HepG2 (cell line): Measurements from ENCODE around the gene RGS14. TPM values are rescaled to one million over a fixed set of nuclear protein-coding genes. Genes with fewer than 3 reads are reported as not detected.

ENCODE experiments used
- BHLHE40 ChIP-seq: IDR thresholded peaks from 2 replicates; pipeline ENCODE4 v1.6.1; 2011; ENCODE audit warnings: low read length, improper control_type of control experiment
- FOXK1 ChIP-seq: sonication (generic); formaldehyde crosslinking; IDR thresholded peaks from 2 replicates; pipeline ENCODE4 v1.4.0; 2020; ENCODE audit warnings: low read depth, missing genetic modification reagents, borderline replicate concordance
- GMEB2 ChIP-seq: IDR thresholded peaks from 2 replicates; pipeline ENCODE4 v1.6.1; 2016; ENCODE audit warnings: missing biosample characterization, missing genetic modification reagents, low read depth
- HMG20A ChIP-seq: IDR thresholded peaks from 2 replicates; pipeline ENCODE4 v1.6.1; 2016; ENCODE audit warnings: borderline replicate concordance
- HMG20B ChIP-seq: conservative IDR thresholded peaks from 2 replicates; pipeline ENCODE4 v1.6.1; 2016; ENCODE audit warnings: missing genetic modification reagents, missing compliant biosample characterization
- IKZF1 ChIP-seq: fragments of 450-650 bp; IDR thresholded peaks from 2 replicates; pipeline ENCODE4 v1.7.1; 2016
- MLLT10 ChIP-seq: sonication (generic); formaldehyde crosslinking; IDR thresholded peaks from 2 replicates; pipeline ENCODE4 v1.4.0; 2020; ENCODE audit warnings: missing genetic modification reagents
- MTF2 ChIP-seq: sonication (generic); formaldehyde crosslinking; IDR thresholded peaks from 2 replicates; pipeline ENCODE4 v1.5.0; 2020; ENCODE audit warnings: missing genetic modification reagents, borderline replicate concordance
- NFATC3 ChIP-seq: sonication (generic); formaldehyde crosslinking; IDR thresholded peaks from 2 replicates; pipeline ENCODE4 v1.5.1; 2020; ENCODE audit warnings: mild to moderate bottlenecking, missing genetic modification reagents
- NONO ChIP-seq, 2 experiments: fragments of 450-650 bp in 1 of 2; sonication (generic) in 1 of 2; formaldehyde crosslinking in 1 of 2; IDR thresholded peaks in 1 of 2; conservative IDR thresholded peaks in 1 of 2; 2 replicates each; pipeline versions ENCODE4 v1.6.1 to v1.8.0; 2017 to 2022; ENCODE audit warnings: mild to moderate bottlenecking in 1 of 2, missing genetic modification reagents in 1 of 2, moderate library complexity in 1 of 2
- RBFOX2 ChIP-seq: fragments of 200-400 bp; formaldehyde crosslinking; IDR thresholded peaks from 2 replicates; pipeline ENCODE4 v1.6.1; 2017; ENCODE audit warnings: low read depth, mild to moderate bottlenecking, low read length
- SIX4 ChIP-seq: sonication (generic); formaldehyde crosslinking; IDR thresholded peaks from 2 replicates; pipeline ENCODE4 v1.4.0; 2020; ENCODE audit warnings: missing genetic modification reagents
- SRY ChIP-seq: sonication (generic); formaldehyde crosslinking; IDR thresholded peaks from 2 replicates; pipeline ENCODE4 v1.8.0; 2022; ENCODE audit warnings: mild to moderate bottlenecking, missing genetic modification reagents
- TEAD3 ChIP-seq: optimal IDR thresholded peaks from 2 replicates; pipeline ENCODE3; 2016; ENCODE audit warnings: borderline replicate concordance
- TFAP4 ChIP-seq: sonication (generic); IDR thresholded peaks from 2 replicates; pipeline ENCODE4 v1.6.1; 2016; ENCODE audit warnings: low read depth, borderline replicate concordance
- THYN1 ChIP-seq: sonication (generic); formaldehyde crosslinking; IDR thresholded peaks from 2 replicates; pipeline ENCODE4 v1.8.1; 2023; ENCODE audit warnings: low read depth, mild to moderate bottlenecking, moderate library complexity, missing genetic modification reagents, borderline replicate concordance
- U2AF2 ChIP-seq: fragments of 200-400 bp; formaldehyde crosslinking; IDR thresholded peaks from 2 replicates; pipeline ENCODE4 v1.6.1; 2017; ENCODE audit warnings: low read depth, mild to moderate bottlenecking, low read length
- YY1 ChIP-seq: IDR thresholded peaks from 2 replicates; pipeline ENCODE4 v1.6.1; 2011; ENCODE audit warnings: low read length, low read depth, moderate library complexity, mild to moderate bottlenecking; ENCODE audit not compliant: insufficient read depth, insufficient replicate concordance
- ZBTB21 ChIP-seq: sonication (generic); formaldehyde crosslinking; IDR thresholded peaks from 2 replicates; pipeline ENCODE4 v1.4.0; 2020; ENCODE audit warnings: missing genetic modification reagents
- ZBTB33 ChIP-seq: sonication (generic); formaldehyde crosslinking; IDR thresholded peaks from 2 replicates; pipeline ENCODE4 v1.4.0; 2020; ENCODE audit warnings: missing genetic modification reagents
- ZNF33A ChIP-seq: sonication (generic); formaldehyde crosslinking; IDR thresholded peaks from 2 replicates; pipeline ENCODE4 v1.5.1; 2020; ENCODE audit warnings: missing genetic modification reagents, mild to moderate bottlenecking, moderate library complexity, borderline replicate concordance
- ZNF83 ChIP-seq: sonication (generic); formaldehyde crosslinking; IDR thresholded peaks from 2 replicates; pipeline ENCODE4 v1.4.0; 2020; ENCODE audit warnings: missing genetic modification reagents, mild to moderate bottlenecking, borderline replicate concordance
- polyA plus RNA-seq, 8 experiments: library from polyadenylated mRNA; depleted of rRNA in 3 of 8; stranded (reverse) in 7 of 8; unstranded in 1 of 8; fragments of >200 nt; fragmentation: Illumina TruSeq in 4 of 8; extraction: Trizol in 4 of 8; gene quantifications; 2 replicates each; pipeline versions ENCODE4 v1.2.1 to v1.2.3, GENCODE V29; 2011 to 2016; ENCODE audit warnings: low read depth in 4 of 8, missing spikeins in 1 of 8, mixed read lengths in 1 of 8; ENCODE audit not compliant: insufficient read depth in 1 of 8
- total RNA-seq, 5 experiments: library from RNA; depleted of rRNA; stranded (reverse); fragments of >200 nt; fragmentation: Illumina TruSeq; extraction: Trizol; gene quantifications; 2 replicates each; pipeline ENCODE4 v1.2.3, GENCODE V29; 2016; ENCODE audit warnings: low read depth in 1 of 5
- TF ChIP-seq, protein P1 (sequence below): IDR thresholded peaks from 2 replicates; pipeline ENCODE4 v1.6.1; 2012; ENCODE audit warnings: low read depth, low read length, improper control_type of control experiment
- TF ChIP-seq, protein P2 (sequence below): IDR thresholded peaks from 2 replicates; pipeline ENCODE4 v1.6.1; 2016

RGS14 gene
- total and polyA plus RNA-seq, 2 of the 13 experiments (the other 11 are each of a cell fraction or from before 2014, with no cell fraction given) = 11.1 to 17.2 TPM

DNA sequence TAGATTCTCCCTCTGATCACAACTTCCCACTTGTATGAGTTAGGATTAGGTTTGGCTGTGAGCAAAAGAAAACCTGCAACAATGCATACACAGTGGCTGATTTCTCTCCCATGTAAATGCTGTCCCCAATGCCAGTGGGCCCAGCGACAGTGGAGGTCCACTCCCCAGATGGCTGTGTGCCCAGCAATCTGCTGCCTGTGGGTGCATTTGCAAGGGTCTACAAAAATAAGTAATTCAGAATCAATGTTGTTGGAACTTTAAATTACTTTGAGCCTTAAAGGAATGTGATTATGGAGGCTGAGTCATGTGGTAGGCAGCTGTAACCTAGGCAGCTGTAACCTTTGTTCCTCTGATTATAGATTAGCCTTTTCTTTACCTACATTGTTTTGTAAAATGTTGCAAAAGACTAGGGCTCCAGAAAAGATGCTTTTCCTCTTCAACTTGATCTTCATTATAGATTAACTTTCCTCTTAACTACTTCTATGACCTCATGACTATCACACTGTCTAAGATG is 31.8 kb upstream of the RGS14 start (continued):
- no peak for TF ChIP-seq RBFOX2
- no peak for TF ChIP-seq ZBTB33 (CRISPR knock-in tag)
- TF ChIP-seq U2AF2 = no peak
- no peak for TF ChIP-seq MTF2 (CRISPR knock-in tag)
- TF ChIP-seq THYN1 = no peak
- peak; percentile 55; the same call in 1 of the 2 replicates for TF ChIP-seq ZBTB21 (CRISPR knock-in tag)
- TF ChIP-seq ZNF83 = no peak
- no peak for TF ChIP-seq IKZF1
- TF ChIP-seq, protein P1, sequence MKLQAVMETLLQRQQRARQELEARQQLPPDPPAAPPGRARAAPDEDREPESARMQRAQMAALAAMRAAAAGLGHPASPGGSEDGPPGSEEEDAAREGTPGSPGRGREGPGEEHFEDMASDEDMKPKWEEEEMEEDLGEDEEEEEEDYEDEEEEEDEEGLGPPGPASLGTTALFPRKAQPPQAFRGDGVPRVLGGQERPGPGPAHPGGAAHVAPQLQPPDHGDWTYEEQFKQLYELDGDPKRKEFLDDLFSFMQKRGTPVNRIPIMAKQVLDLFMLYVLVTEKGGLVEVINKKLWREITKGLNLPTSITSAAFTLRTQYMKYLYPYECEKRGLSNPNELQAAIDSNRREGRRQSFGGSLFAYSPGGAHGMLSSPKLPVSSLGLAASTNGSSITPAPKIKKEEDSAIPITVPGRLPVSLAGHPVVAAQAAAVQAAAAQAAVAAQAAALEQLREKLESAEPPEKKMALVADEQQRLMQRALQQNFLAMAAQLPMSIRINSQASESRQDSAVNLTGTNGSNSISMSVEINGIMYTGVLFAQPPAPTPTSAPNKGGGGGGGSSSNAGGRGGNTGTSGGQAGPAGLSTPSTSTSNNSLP = peak; percentile 72
- TF ChIP-seq TFAP4 = peak; percentile 92
- TF ChIP-seq MLLT10 (CRISPR knock-in tag) = no peak
- no peak for TF ChIP-seq BHLHE40
- TF ChIP-seq SRY (CRISPR knock-in tag) = no peak
- TF ChIP-seq ZNF33A = no peak
- TF ChIP-seq YY1 = no peak
- TF ChIP-seq TEAD3 (CRISPR knock-in tag) = peak; percentile 84
- no peak for TF ChIP-seq NFATC3 (CRISPR knock-in tag)
- TF ChIP-seq NONO (IDR thresholded peaks at IDR 0.05) = no peak
- TF ChIP-seq NONO (CRISPR knock-in tag; conservative IDR thresholded peaks at IDR 0.05) = 0 out of 2 replicates have a peak, but pooled peaks have one; percentile 41
- no peak for TF ChIP-seq HMG20B (CRISPR knock-in tag)
- TF ChIP-seq HMG20A (CRISPR knock-in tag) = no peak; the same call in 1 of the 2 replicates
- no peak for TF ChIP-seq GMEB2
- TF ChIP-seq, protein P2, sequence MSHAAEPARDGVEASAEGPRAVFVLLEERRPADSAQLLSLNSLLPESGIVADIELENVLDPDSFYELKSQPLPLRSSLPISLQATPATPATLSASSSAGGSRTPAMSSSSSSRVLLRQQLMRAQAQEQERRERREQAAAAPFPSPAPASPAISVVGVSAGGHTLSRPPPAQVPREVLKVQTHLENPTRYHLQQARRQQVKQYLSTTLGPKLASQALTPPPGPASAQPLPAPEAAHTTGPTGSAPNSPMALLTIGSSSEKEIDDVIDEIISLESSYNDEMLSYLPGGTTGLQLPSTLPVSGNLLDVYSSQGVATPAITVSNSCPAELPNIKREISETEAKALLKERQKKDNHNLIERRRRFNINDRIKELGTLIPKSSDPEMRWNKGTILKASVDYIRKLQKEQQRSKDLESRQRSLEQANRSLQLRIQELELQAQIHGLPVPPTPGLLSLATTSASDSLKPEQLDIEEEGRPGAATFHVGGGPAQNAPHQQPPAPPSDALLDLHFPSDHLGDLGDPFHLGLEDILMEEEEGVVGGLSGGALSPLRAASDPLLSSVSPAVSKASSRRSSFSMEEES (CRISPR knock-in tag) = peak; percentile 23; the same call in 1 of the 2 replicates
- TF ChIP-seq FOXK1 (CRISPR knock-in tag) = 0 out of 2 replicates have a peak, but pooled peaks have one; percentile 7
- TF ChIP-seq SIX4 (CRISPR knock-in tag) = no peak
